Sigmoid colon (tissue), 4 donors: ENCODE data around the gene TBL1XR1.

ENCODE experiments used
- EP300 ChIP-seq, 4 donors: sonication (generic); formaldehyde crosslinking; IDR thresholded peaks; one replicate each; pipeline ENCODE4 v1.6.1; 2017; ENCODE audit warnings: antibody characterized with exemption in 4 of 4
- POLR2A ChIP-seq, 2 donors: fragments of 450-650 bp; IDR thresholded peaks; one replicate each; pipeline ENCODE4 v1.6.1; 2016; ENCODE audit warnings: antibody characterized with exemption in 2 of 2, mild to moderate bottlenecking in 2 of 2, moderate library complexity in 2 of 2
- TF ChIP-seq, protein P1 (sequence below), 4 experiments: fragments of 450-650 bp in 3 of 4; fragments of 200-600 bp in 1 of 4; IDR thresholded peaks; one replicate each; pipeline ENCODE4 v1.5.1; 2016 to 2019; ENCODE audit warnings: antibody characterized with exemption in 4 of 4, mild to moderate bottlenecking in 3 of 4, moderate library complexity in 2 of 4

DNA sequence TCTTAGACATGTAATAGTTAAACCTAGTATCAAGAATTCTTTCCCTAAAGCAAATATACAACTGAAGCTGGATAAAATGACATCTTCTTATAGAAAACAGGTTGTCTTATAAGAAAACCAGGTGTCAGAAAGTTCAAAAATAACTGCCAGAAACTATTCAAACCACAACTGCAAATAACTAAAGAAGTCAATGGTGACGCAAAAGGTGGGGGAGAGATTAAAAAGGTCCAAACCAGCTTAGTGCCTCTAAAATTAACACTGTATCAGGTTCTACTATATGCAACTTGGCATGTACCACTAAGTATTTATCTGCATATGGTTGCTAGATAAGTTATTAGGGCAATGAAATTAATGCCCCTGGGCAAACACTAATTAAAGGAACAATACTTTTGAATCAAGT, 136.8 kb downstream of the TBL1XR1 start:
- TF ChIP-seq, protein P1, sequence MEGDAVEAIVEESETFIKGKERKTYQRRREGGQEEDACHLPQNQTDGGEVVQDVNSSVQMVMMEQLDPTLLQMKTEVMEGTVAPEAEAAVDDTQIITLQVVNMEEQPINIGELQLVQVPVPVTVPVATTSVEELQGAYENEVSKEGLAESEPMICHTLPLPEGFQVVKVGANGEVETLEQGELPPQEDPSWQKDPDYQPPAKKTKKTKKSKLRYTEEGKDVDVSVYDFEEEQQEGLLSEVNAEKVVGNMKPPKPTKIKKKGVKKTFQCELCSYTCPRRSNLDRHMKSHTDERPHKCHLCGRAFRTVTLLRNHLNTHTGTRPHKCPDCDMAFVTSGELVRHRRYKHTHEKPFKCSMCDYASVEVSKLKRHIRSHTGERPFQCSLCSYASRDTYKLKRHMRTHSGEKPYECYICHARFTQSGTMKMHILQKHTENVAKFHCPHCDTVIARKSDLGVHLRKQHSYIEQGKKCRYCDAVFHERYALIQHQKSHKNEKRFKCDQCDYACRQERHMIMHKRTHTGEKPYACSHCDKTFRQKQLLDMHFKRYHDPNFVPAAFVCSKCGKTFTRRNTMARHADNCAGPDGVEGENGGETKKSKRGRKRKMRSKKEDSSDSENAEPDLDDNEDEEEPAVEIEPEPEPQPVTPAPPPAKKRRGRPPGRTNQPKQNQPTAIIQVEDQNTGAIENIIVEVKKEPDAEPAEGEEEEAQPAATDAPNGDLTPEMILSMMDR (IDR thresholded peaks at IDR 0.05): no peak
- TF ChIP-seq POLR2A (IDR thresholded peaks at IDR 0.05): no peak
- TF ChIP-seq EP300 (IDR thresholded peaks at IDR 0.05): no peak
